GM13977 (cell line): ENCODE results near the gene FAAP20.

Source experiments
- DNase-seq: peaks from one replicate; pipeline ENCODE4 v3.0.0; 2012; ENCODE audit warnings: low spot score
- CTCF ChIP-seq: IDR thresholded peaks from 2 replicates; pipeline ENCODE4 v1.5.1; 2012; ENCODE audit warnings: mild to moderate bottlenecking, control low read depth; ENCODE audit not compliant: insufficient read depth; ENCODE audit errors: extremely low read depth, missing control alignments
- in situ Hi-C: fragments of 300-500 bp; cut with MboI; formaldehyde crosslinking; loops from one replicate; pipeline ENCODE4 v1.12.0; 2022; ENCODE audit warnings: low sequenced_read_pairs, low pct_unique_long_range_greater_than_20kb, mixed read lengths, inconsistent platforms; ENCODE audit not compliant: unreplicated experiment

The FAAP20 gene

GRCh38 chr1:2168535-2168934 lies 26.0 kb downstream of the FAAP20 start:
- in situ Hi-C loops = no loop called here
- DNase-seq = no peak
- no peak for TF ChIP-seq CTCF

GRCh38 chr1:2168090-2168489 lies 26.5 kb downstream of the FAAP20 start:
- DNase-seq = no peak
- in situ Hi-C loops = no loop called here
- TF ChIP-seq CTCF = no peak

- in situ Hi-C loops = no loop called here
- TF ChIP-seq CTCF = no peak
These were observed 27.9 kb downstream of the FAAP20 start for GRCh38 chr1:2166695-2167094.

GRCh38 chr1:2166254-2166653 lies 28.3 kb downstream of the FAAP20 start:
- no peak for TF ChIP-seq CTCF
- no peak for DNase-seq
- in situ Hi-C loops = no loop called here

More at GRCh38 chr1:2166695-2167094, 27.9 kb downstream of the FAAP20 start:
- DNase-seq = no peak

- TF ChIP-seq CTCF = no peak
- in situ Hi-C loops = no loop called here
- DNase-seq = no peak
These were observed 28.9 kb downstream of the FAAP20 start for GRCh38 chr1:2165646-2166045.

- no peak for DNase-seq
- no peak for TF ChIP-seq CTCF
- in situ Hi-C loops = no loop called here
These were observed 31.4 kb downstream of the FAAP20 start for GRCh38 chr1:2163205-2163604.

- no peak for TF ChIP-seq CTCF
- in situ Hi-C loops = no loop called here
- no peak for DNase-seq
These were observed 33.9 kb downstream of the FAAP20 start for GRCh38 chr1:2160451-2161300.
